GM18519 (cell line): ENCODE data around the gene CLDN2.
"Not testable (repeated sequence)": the region's sequence is repeated elsewhere in the genome, so short reads cannot be mapped to it uniquely, and the experiment has no call there.

Source experiments
- ATAC-seq: cut with Tn5 transposase; IDR thresholded peaks from one replicate; pipeline ENCODE4 v1.9.1; 2021; ENCODE audit warnings: mild to moderate bottlenecking, moderate library complexity; ENCODE audit not compliant: unreplicated experiment, low FRiP score

CLDN2 gene, protein sequence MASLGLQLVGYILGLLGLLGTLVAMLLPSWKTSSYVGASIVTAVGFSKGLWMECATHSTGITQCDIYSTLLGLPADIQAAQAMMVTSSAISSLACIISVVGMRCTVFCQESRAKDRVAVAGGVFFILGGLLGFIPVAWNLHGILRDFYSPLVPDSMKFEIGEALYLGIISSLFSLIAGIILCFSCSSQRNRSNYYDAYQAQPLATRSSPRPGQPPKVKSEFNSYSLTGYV

DNA sequence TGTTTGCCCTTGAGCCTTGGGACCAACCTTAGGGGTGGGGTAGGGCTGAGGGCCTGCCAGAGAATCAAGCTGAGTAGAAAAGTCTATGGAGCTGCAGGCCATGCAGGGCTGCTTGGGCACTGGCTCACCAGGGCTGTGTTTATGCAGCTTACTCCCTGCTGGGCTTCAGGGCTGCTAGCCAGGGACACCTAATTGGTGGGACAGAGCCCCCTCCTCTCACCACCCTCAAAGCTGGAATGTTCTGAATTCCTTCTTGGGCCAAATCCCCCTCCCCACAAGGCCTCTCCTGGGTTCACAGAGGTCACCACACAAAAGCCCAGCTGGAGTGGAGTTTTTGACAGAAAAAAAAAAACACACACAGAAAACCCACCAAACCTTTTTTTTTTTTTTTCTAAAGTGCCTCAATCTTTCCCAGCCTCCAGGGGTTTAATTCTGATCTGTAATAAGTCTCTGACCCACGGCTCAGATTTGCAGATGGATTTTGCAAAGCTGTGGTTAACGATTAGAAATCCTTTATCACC lies at the start of gene CLDN2:
Gene CLDN2 (plus strand): TSS at position 471 of the 521 bp plus-strand sequence. CDS start 7,827 bp downstream, outside the sequence.
- no peak for ATAC-seq

DNA sequence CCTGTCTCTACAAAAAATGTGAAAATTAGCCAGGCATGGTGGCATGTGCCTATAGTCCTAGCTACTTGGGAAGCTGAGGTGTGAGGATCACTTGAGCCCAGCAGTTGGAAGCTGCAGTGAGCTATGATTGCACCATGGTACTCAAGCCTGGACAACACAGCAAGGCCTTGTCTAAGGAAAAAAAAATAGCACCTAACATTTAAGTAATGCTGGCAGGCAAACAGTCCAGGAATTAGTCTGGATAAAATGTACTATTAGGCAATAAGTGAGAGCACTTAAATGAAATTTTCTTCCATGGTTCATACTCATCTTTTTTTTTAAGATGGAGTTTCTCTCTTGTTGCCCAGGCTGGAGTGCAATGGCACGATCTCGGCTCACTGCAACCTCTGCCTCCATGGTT lies 47.4 kb upstream of the CLDN2 start:
- not testable (repeated sequence) for ATAC-seq

DNA sequence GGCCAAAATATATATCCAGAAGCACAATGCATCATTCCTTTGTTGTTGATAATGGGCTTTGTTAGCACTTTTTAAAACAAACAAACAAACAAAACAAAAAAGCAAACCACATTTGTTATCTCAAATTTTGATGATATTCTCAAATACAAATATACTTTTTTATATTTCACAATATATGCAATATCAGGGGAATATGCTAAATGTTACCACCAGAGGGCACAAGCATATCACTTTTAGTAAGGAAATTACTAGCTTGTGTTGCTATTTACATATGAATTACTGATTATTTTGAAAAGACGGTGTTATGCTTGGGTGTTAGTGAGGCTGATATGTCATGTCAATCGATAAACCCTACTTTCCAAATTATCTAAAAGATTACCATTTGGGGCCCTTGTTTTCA lies 46.1 kb upstream of the CLDN2 start:
- no peak for ATAC-seq

DNA sequence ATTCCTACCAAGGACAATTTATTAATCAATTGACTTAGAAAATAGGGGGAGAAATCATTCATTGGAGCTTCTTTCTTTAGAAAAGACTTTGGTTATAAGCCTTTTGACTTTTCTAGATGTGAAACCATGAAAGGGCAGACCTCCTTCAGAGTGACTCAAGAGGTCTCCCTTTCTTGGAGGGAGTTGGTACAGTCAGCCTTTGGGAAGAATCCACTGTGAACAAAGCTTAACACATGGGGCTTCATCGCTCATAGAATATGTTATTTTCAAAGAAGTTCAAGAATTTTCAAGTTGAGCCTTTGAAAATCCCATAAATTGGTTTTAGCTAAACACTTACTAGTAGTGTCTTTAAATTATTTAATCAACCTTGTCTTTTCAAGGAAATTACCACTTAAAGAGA lies 45.1 kb upstream of the CLDN2 start:
- no peak for ATAC-seq

DNA sequence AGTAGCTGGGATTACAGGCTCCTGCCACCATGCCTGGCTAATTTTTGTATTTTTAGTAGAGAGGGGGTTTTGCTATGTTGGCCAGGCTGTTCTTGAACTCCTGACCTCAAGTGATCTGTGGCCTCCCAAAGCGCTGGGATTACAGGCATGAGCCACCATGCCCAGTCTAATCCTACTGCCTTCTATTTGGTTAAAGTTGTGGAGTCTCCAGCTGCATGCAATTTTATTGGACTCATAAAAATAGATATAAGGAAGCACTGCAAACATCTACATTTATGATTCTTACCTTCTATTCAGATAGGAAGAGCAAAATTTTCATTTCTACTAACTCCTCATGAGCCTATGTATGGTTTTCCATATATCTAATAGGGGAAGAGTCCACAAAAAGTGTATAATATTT lies 30.7 kb upstream of the CLDN2 start:
- no peak for ATAC-seq

DNA sequence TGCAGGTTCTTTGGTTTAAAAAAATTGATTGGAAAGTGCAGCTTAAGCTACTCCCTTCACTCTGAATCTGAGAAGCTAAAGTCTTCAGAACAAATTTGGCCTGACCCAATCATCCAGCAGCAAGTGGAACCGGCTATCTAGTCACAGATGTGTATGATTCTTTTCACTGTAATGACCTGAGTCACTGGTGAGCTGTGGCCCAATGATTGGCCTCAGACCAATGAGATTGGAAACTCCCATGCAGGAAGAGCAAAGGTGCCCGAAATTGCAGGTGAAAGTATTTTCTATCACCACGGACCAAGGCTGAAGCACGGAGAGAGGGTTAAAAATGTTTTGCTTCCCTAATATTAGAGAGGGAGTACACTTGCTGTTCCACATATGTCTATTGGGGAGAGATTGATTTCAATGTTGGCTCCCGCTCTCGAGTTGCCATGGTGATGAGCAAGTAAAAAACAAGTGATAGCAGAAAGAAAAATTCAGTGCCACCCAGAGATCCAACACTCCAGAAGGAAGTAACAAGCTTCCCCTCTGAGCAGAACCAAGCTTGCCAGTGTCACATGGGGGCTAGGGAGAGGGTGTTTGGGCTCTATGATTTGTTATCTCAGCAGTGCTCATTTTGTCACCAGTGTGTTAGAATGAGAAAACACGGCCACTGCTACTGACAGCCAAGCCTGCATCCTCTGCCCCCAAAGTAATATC lies 28.3 kb upstream of the CLDN2 start:
- no peak for ATAC-seq

DNA sequence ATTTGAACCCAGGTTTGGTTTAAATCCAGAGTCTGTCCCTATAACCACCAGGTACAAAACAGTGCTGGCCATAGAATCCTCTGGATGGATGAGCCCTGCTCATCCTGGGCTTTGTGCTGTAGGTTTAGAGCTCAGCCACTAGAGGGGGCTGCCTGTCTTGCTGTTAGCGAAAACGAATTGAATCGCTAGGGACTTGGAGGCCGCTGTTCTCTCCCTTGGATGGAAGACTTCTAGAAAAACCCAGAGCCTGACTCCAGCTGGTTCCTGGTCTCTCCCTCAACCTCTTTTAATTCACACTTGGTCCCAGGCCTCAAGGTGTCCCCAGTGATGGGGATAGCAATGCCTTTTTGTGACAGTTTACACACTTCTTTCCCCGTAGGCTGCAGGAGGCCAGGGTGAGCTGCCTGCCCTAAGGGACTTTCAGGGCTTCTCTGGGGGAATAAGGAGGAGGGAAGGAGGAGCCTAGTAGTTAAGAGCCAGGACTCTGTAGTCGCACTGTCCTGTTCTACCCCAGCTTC lies 25.8 kb upstream of the CLDN2 start:
- no peak for ATAC-seq

DNA sequence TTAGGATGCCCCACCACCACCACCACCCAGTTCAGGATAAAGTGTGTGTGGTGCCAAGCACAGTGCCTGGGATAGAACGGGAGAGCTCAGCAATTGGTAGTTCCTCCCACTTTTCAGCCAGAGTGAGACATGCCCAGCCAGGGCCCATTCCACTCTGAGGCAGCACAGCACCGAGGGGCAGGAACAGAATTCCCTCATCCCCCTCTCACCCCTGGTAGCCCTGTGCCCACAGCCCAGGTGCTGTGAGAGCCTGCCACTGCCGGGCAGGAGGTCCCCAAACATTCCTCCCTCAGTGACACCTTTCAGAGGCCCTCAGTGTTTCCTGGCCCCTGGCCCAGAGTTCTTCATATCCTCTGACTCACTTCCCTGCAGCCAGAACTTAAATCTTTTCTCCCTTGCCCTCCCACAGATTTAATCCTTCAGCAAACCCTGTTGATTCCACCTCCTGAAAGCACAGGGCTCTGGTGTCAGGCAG lies 25.2 kb upstream of the CLDN2 start:
- ATAC-seq: no peak

DNA sequence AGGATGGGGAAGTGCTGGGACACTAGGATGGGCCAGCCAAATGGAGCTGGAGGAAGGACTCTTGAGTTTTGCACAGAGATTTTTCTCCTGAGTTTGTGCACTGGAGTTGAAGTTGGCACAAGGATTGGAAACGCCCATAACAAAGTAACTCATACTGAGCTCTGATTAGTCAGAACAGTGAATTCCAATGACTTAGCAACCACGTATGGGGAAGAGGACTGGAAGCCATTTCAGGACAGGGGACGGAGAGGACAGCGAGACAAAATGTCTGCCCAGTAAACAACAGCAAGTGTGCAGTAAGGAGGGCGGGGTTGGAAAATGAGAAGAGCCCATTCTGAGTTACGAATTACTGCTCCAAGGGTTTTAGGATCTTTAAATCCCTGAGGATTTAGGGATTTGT lies 22.9 kb upstream of the CLDN2 start:
- ATAC-seq: no peak

DNA sequence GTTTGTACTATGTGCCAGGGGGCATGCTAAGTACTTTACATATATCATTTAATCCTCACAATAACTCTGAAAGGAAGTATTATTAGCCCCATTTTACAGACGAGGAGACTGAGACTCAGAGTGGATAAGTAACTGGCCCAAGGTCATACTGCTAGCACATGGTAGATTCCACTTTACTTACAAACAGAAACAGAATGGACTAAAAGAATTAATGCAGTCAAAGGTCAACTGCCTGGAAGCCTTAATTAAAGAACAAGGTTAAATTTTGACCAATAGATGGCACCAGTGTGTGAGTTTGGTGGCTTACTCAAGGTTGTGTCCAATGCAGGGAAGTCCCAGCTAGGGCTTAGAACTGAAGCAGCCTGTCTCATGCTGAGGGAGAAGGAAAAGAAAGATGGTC lies 21.7 kb upstream of the CLDN2 start:
- ATAC-seq: no peak

DNA sequence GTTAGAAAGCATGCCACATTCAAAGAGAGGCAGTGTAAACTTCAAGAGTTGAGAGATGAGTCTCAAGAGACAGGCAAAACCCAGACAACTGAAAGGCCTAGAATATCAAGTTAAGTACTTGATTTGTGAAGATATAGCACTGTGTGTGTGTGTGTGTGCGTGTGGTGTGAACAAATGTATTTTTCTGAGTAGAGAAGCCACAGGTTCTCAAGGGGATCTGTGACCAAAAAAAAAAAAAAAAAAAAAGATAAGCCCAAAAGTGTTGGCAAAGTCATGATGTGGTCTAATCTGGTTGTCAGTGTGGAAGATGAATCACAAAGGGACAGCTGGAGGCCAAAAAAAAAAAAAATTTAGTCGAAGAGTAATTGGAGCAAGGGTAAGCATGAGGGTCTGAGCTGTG lies 20.9 kb upstream of the CLDN2 start:
- no peak for ATAC-seq

DNA sequence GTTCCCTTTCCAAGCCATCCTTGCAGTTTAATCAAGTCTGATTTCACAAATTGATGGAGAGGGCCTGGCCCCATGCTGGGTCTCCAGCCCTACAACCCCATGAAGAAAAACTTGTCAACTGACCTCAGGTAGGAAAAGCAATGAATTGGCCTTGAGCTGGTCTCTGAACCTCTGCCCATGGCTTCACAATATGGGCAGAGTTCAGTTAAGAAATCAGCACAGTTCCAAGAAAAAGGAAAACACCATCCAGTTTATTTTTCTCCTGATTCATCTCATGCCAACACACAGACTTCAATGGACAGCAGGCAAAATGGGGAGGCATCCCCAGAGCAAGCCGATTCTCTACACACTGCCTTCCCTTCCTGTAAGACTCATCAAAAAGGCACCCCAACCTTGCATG lies 20.4 kb upstream of the CLDN2 start:
- ATAC-seq: no peak

DNA sequence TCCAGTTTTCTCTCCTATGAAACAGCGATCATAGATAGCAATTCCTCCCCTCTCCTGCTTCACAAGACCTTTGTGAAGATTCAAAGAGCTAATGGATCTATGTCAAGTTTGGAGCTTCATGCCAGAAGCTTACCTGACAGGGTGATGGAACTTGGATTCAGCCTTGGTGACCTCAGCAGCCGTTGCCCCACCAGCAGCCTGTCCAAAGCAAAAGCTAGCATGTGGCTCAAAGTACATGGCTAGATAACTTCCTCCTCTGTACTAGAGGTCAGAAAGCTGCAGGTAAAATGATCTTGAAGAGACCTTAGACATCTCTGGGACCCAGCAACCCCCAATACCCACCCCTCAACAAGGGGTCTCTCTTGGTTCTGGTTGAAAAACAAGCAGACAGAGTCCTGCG lies 18.9 kb upstream of the CLDN2 start:
- no peak for ATAC-seq

DNA sequence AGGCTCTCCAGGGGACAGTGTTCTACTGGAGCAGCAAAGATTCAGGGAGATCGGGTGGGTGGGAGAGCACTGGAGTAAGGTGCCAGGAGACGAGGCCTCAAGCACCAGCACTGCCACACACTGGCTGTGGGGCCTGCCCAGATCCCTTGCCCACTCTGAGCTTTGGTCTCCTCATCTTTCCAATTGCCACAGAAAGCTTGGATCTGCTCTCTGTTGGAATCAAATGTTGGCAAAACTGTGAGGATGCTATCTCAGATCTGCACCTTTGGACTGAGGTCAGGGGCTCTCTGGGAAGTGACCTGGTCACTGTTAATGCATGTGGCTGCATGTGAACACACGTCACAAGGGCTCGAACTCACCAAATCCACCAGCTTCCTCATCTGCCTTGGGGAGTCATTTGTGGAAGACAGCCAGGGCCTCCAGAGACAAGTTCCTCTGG lies 18.4 kb upstream of the CLDN2 start:
- ATAC-seq: no peak

DNA sequence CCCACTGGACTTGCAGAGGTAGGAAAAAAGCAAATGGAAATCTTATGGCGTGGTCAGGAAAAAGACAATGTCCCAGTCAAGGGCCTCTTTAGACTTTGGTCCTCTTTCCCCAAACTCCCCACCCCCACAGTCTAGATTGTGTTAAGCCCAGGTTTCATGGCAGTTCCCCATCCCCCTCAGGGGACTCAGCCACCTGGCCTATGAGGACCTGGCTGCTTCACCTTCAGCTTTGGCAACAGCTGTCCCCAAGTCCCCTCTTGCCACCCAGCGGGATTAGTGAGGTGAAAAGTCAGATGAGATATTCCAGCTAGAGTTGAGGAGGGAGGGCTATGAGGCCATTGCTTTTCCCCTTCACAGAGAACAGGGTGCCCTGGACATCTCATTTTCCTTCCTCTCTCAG lies 17.5 kb upstream of the CLDN2 start:
- no peak for ATAC-seq

DNA sequence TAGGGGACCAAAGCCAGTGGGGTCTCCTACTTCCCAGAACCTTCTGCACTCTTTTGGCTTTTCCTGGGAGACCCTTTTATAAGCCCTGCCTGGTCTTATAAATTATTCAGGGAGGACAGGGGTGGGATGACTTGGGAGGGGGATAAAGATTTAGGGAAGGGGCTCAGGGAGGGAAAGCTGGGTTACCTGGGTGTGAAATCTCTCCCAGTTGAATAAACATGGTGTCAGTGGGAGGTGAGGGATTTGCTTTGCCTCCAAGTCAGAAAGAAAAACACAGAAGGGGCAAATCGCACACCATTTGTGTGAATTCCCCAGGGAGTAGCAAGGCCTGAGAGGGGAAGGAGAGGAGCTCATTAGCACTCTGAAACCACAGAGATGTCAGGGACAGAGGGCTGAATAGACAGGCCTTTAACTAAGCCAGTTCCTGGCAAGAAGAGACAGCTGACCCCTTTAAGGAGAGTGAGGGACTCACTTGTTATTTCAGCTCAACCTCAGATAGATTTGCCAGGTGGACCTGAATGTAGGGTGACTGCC lies 16.8 kb upstream of the CLDN2 start, which contains the start of gene RIPPLY1:
Gene RIPPLY1 (minus strand): TSS at position 51 of the 534 bp plus-strand sequence. CDS start 54 bp downstream, outside the sequence.
- no peak for ATAC-seq

DNA sequence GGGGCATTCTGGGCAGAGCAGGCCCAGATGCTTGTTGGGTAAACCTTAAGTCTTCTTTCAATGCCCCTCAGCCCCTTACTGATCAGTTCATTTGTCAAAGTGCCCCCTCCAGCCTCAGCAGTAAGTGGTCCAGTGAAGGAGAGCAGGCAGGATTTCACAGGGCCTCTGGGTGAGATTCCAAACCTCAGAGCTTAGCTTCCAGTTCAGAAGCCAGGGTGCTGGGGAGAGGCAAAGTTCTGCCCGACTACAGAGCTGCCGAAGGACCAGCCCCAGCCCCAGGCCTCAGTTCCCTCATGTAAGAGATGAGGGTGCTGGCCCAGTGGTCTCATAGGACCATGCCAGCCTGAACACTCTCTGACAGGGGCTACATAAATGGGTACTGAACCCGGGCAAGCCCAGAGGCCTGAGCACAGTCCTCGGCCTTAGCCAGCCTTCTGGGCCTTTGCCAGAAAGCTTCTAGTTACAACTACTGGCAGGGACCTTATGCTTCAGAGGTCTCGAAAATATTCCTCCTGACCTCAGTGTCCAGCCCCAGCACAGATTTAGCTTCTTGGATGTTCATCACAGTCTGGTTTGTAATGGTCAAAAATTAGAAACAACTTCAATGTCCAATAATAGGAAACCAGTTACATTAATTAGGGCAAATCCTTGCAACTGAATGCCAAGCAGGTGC lies 16.2 kb upstream of the CLDN2 start:
- no peak for ATAC-seq

DNA sequence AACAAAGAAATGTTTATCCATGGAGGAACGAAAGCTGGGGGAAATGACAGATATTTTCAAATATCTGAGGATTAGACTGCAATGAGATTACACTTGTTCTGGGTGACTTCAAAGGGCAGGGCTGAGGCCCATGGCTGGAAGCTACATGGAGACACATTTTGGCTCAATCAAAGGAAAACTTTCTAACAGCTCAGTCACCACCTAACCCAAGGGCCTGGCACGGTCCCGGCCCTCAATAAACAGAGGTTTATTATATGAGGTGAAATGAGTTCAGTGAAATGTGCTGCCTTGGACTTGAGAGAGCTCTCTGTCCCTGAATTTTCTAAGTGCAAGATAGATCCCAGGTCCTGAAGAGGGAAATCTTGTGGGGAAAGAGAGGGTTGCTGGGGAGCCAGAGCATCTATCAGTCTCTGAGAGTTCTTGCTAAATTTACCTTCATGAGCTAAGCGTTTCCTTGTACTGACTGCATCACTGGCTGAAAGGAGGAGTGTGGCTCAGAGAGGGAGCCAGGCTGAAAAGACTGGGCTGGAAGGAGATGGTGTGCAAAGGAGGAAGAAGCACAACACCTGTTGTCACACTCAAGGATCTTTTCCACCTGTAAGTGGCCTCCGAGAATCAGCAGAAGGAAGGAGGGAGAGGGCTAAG lies 15.0 kb upstream of the CLDN2 start:
- ATAC-seq: no peak

DNA sequence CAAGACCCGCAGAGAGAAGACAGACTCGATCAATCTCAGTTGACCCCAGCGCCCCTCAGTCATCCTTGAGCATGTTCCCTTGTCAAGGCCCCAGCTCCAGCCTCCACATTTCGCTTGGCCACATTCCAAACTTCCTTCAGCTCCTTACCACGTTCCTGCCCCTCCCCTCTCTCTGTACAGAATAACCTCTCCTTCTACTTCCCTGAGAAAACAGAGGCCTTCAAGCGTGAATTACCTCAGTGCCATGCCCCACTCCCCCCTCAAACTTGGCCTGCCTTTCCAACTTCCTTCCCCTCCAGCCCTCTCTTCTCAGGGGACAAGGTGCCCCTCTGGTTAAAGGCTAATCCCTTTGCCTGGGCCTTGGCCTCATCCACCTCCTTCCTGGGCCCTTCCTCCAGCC lies 13.8 kb upstream of the CLDN2 start:
- ATAC-seq: no peak

DNA sequence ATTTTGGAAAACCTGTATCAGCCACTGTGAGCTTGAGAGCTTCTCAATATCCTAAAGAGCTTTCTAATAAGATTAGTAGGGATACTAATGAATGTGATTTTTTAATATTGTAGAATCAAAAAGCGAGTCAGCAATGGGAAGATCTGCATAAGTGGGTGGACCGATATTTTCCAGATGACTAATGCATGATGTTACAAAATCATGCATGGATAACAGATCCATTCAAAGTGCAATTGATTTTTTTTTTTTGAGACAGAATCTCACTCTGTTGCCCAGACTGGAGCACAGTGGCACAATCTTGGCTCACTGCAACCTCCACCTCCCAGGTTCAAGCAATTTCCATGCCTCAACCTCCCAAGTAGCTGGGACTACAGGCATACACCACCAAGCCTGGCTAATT lies 7.3 kb upstream of the CLDN2 start:
- ATAC-seq: no peak
